GM19467 (cell line): ENCODE data around the gene DLG5.

Experiments used
- ATAC-seq: cut with Tn5 transposase; IDR thresholded peaks from one replicate; pipeline ENCODE4 v1.9.1; 2021; ENCODE audit warnings: mild to moderate bottlenecking, moderate library complexity; ENCODE audit not compliant: unreplicated experiment

The DLG5 gene

GRCh38 chr10:77915319-77916105, 11.0 kb downstream of the DLG5 start:
- ATAC-seq, result no peak

- ATAC-seq, result no peak
Measured at GRCh38 chr10:77913090-77913489, 13.5 kb downstream of the DLG5 start.

- no peak for ATAC-seq
Measured at GRCh38 chr10:77912576-77912975, 14.0 kb downstream of the DLG5 start.

GRCh38 chr10:77911535-77912123, 14.9 kb downstream of the DLG5 start:
- ATAC-seq, result no peak

GRCh38 chr10:77910524-77911145, 15.9 kb downstream of the DLG5 start:
- ATAC-seq, result no peak

- ATAC-seq, result no peak
Measured at GRCh38 chr10:77909749-77910375, 16.7 kb downstream of the DLG5 start.

- no peak for ATAC-seq
Measured at GRCh38 chr10:77909021-77909748, 17.4 kb downstream of the DLG5 start.

- no peak for ATAC-seq
Measured at GRCh38 chr10:77907900-77908717, 18.4 kb downstream of the DLG5 start.

GRCh38 chr10:77907462-77907861, 19.1 kb downstream of the DLG5 start:
- ATAC-seq, result no peak

GRCh38 chr10:77906951-77907421, 19.6 kb downstream of the DLG5 start:
- ATAC-seq, result no peak

GRCh38 chr10:77905781-77906180, 20.8 kb downstream of the DLG5 start:
- ATAC-seq, result no peak

- ATAC-seq, result no peak
Measured at GRCh38 chr10:77905086-77905748, 21.3 kb downstream of the DLG5 start.

- no peak for ATAC-seq
Measured at GRCh38 chr10:77904100-77904840, 22.3 kb downstream of the DLG5 start.

- ATAC-seq, result no peak
Measured at GRCh38 chr10:77902159-77902558, 24.4 kb downstream of the DLG5 start.

GRCh38 chr10:77901743-77902142, 24.8 kb downstream of the DLG5 start:
- no peak for ATAC-seq

- ATAC-seq, result no peak
Measured at GRCh38 chr10:77899690-77900089, 26.9 kb downstream of the DLG5 start.

GRCh38 chr10:77899080-77899477, 27.5 kb downstream of the DLG5 start:
- ATAC-seq, result no peak

- ATAC-seq, result no peak
Measured at GRCh38 chr10:77898323-77899079, 28.1 kb downstream of the DLG5 start.
